Body of pancreas (tissue), 4 donors: ENCODE results near the gene FBXL7.

ENCODE experiments used
- POLR2A ChIP-seq, 3 donors: fragments of 450-650 bp; IDR thresholded peaks; one replicate each; pipeline ENCODE4 v1.6.1; 2016; ENCODE audit warnings: antibody characterized with exemption in 3 of 3, mild to moderate bottlenecking in 2 of 3
- TF ChIP-seq, protein P1 (sequence below), 7 experiments: fragments of 450-650 bp in 4 of 7; fragments of 200-600 bp in 3 of 7; sonication (generic) in 3 of 7; IDR thresholded peaks; one replicate each; pipeline ENCODE4 v1.5.1; 2016 to 2019; ENCODE audit warnings: antibody characterized with exemption in 7 of 7

DNA sequence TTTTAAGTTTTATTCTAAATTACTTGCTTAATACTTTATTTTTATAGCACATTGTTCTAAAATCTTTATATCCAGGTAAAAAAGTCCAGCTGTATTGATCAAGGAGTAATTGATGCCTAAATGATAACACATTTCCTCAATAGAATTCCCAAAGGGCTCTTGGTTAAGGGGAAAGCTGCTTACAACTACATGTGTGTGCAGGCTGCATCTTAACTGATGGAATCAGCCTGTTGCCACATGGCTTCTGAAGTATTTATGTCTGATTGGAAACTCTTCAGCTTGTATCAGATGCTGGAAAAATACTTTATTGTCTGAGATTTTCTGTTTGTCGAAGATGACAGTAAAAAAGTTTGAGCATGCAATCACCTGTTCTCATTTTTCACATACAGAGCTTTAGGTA, 182.6 kb downstream of the FBXL7 start:
- TF ChIP-seq, protein P1, sequence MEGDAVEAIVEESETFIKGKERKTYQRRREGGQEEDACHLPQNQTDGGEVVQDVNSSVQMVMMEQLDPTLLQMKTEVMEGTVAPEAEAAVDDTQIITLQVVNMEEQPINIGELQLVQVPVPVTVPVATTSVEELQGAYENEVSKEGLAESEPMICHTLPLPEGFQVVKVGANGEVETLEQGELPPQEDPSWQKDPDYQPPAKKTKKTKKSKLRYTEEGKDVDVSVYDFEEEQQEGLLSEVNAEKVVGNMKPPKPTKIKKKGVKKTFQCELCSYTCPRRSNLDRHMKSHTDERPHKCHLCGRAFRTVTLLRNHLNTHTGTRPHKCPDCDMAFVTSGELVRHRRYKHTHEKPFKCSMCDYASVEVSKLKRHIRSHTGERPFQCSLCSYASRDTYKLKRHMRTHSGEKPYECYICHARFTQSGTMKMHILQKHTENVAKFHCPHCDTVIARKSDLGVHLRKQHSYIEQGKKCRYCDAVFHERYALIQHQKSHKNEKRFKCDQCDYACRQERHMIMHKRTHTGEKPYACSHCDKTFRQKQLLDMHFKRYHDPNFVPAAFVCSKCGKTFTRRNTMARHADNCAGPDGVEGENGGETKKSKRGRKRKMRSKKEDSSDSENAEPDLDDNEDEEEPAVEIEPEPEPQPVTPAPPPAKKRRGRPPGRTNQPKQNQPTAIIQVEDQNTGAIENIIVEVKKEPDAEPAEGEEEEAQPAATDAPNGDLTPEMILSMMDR (IDR thresholded peaks at IDR 0.05): no peak
- no peak for TF ChIP-seq POLR2A (IDR thresholded peaks at IDR 0.05)
